A673 (cell line): ENCODE data around the gene TTLL8.

Experiments
- EZH2 ChIP-seq: fragments of 200-600 bp; sonication (generic); IDR thresholded peaks from 2 replicates; pipeline ENCODE4 v1.6.1; 2017; ENCODE audit warnings: borderline replicate concordance, low read depth, mild to moderate bottlenecking, mixed read lengths, antibody characterized with exemption, low read length; ENCODE audit not compliant: poor library complexity, severe bottlenecking
- TF ChIP-seq, protein P1 (sequence below): fragments of 300-800, 200-600 bp; sonication (generic); conservative IDR thresholded peaks from 2 replicates; pipeline ENCODE4 v1.5.1; 2017; ENCODE audit warnings: low read depth, mild to moderate bottlenecking, antibody characterized with exemption, low read length, moderate library complexity, mixed read lengths

DNA sequence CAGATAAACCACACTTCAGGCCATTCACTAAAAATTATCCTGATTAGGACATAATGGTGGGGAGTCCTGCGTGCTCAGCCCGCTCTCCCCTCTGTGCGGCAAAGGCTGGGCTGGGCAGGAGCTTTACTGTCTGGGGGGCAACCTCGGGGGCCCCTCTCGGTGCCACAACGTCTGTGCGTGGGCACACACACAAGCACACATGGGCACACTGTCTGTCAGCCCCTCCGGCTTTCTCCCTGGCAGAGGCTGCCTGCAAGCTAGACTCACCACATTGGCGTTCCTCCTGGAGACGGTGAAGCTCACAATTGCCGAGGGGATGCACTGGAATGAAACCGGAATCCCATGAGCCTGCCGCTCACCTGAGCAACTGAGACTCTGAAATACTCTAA lies 22.0 kb upstream of the TTLL8 start:
- TF ChIP-seq, protein P1, sequence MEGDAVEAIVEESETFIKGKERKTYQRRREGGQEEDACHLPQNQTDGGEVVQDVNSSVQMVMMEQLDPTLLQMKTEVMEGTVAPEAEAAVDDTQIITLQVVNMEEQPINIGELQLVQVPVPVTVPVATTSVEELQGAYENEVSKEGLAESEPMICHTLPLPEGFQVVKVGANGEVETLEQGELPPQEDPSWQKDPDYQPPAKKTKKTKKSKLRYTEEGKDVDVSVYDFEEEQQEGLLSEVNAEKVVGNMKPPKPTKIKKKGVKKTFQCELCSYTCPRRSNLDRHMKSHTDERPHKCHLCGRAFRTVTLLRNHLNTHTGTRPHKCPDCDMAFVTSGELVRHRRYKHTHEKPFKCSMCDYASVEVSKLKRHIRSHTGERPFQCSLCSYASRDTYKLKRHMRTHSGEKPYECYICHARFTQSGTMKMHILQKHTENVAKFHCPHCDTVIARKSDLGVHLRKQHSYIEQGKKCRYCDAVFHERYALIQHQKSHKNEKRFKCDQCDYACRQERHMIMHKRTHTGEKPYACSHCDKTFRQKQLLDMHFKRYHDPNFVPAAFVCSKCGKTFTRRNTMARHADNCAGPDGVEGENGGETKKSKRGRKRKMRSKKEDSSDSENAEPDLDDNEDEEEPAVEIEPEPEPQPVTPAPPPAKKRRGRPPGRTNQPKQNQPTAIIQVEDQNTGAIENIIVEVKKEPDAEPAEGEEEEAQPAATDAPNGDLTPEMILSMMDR = no peak
- no peak for TF ChIP-seq EZH2
